Measurements from ENCODE around the gene HSDL1. TPM values are rescaled to one million over a fixed set of nuclear protein-coding genes. Genes with fewer than 3 reads are reported as not detected.
A peak's percentile ranks its signal among the peaks of the same experiment; 100 is the strongest.

Gene HSDL1
- total RNA-seq, 1 donor from 2014 or later = 22.9 TPM

DNA sequence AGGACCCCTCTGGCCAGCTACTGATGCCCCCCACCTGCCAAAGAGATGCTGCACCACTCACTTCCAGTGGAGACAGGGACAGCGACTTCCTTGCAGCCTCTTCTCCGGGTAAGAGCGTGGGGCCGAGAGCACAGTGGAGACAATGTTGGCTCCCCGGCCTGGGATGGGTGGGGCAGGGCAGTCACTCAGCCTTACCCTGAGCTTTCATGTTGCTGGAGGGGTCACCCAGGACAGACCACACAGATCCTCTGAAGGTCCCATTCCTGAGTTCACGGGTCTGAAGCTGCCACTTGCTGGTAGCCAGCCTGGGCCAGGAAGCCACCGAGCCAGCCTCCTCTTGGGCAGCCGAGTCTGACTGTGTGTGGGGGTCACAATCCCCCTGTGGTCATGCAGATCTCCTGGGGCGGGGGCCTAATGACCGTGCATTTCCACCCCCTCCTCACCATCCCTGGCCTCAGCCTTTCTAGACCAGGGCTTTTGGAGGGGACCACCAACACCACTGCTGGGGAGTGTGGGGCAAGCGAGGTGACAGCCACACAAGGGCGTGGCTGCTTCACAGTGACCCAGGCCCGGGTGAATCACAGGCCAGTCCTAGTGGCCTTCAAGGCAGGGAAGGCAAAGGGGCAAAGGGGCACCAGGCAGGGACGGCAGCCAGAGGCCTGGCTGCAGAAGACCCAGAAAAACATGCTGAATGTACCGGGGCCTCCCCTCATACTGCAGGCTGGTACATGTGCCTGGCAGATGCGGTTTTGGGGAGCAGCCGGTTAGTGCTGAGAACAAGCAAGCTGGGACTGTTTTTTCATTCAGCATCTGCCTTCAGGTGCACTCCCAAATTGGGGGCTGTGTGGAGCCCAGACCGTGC lies 31.4 kb upstream of the HSDL1 start:
- no peak for DNase-seq (ENCODE audit: low spot score)

DNA sequence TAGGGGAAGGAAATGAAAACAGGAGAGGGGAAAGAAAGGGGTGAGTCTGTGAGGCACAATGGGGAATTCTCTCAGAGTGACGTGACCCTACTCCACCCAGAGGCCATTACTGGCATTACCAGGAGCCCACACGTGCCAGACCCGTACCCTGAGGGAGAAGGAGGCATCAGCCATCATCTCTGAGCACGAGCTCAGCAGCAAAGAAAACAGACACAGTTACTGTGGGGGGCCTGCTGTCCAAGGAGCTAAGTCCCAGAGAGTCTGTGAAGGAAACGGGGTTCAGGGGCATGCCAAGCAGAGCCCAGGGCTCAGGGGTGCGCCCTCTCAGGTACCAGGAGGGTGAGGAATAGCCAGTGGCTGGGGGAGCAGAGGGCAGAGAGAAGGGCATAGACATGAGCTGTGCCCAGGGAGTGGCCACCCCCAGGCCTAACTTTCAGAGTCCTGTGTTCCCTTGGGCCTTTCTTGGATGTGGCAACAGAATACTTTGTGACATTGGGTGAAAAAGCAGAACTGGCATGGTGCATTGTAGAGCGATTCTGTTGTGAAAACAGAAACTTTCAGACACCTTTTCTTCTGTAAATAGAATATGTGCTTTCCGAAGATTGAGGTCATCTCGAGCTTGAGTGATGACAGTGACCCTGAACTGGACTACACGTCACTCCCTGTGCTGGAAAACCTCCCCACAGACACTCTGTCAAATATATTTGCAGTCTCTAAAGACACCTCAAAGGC lies 30.5 kb upstream of the HSDL1 start:
- peak; percentile 32 for DNase-seq (ENCODE audit: low spot score)

DNA sequence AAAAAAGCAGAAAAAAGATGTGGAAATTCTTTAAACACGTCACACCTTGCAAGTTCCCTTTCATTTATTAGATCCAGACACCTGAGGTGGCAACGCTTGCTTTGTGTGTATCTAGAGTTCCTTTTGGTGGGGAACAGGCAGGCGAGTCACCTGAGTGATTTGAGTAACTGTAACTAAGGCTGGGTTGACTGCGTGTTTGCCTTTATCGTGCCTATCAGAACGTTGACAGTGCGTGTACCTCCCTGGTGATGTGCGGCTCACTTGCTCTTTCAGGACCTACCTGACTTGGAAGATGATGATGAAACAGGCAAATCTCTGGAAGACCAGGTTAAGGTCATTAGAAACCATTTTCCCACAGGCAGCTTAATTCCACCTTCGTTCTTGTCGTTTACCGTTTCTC lies 29.4 kb upstream of the HSDL1 start:
- no peak for DNase-seq (ENCODE audit: low spot score)

DNA sequence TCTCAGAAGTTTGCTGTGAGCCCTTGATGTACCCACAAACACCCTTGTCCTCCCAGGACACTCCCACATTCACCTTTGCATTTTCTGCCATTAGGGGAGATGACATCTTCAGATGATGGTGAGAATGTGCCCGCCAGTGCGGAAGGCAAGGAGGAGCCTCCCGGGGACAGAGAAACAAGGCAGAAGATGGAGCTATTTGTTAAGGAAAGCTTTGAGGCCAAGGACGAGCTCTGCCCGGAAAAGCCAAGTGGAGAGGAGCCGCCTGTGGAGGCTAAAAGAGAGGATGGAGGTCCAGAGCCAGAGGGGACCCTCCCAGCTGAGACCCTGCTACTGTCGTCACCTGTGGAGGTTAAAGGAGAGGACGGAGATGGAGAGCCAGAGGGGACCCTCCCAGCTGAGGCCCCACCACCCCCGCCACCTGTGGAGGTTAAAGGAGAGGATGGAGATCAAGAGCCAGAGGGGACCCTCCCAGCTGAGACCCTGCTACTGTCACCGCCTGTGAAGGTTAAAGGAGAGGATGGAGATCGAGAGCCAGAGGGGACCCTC lies 24.9 kb upstream of the HSDL1 start:
- no peak for DNase-seq (ENCODE audit: low spot score)

DNA sequence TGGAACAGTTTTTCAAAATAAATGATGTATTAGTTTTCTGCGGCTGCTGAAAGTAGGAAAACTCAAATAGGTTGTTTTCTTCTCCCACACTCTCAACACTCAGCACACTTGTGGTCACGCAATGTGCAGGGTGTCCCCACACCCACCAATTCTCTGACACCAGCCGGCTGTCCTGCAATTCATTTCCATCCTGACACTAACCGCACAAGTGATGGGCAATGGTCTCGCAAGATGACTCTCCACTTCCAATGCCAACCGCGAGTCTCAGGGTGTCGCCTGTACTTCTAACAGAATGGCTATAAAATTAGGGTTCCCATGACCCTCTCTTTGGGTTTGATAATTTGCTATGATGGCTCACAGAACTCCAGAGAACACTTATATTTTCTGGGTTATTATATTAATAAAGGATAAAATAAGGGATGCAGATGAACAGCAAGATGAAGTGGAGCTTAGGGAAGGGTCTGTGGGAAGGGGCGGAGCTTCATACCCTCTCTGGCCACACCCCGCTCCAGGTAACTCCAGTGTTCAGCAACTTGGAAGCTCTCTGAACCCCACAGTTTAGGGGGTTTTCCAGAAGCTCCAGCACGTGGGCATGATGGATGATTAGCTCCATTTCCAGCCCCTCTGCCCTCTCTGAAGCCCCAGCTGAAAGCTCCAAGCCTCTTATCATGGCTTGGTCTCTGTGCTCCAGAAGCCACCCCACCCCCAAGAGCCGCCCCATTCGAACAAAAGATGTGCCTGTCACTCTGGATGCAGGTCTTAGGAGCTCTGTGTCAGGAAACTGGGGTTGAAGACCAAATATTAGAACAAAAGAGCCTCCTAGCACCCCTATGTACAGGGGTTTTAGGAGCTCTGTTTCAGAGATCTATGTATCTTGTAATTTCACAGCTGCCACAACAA lies 22.1 kb upstream of the HSDL1 start:
- no peak for DNase-seq (ENCODE audit: low spot score)

DNA sequence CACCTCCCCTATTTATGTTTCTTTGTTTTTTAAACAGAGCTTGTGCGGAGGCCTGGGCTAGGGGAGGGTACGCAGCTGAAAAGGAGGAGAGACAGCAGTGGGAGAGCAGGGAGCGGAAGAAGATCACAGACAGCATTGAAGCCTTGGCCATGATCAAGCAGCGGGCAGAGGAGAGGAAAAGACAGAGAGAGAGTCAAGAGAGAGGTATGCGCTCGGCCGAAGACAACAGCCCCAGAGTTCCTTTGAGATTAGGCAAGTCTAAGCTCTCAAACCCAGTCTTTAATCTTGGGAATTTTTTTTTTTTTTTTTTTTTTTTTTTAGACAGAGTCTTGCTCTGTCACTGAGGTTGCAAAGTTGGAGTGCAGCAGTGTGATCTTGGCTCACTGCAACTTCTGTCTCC lies 20.8 kb upstream of the HSDL1 start:
- DNase-seq (ENCODE audit: low spot score) = no peak

DNA sequence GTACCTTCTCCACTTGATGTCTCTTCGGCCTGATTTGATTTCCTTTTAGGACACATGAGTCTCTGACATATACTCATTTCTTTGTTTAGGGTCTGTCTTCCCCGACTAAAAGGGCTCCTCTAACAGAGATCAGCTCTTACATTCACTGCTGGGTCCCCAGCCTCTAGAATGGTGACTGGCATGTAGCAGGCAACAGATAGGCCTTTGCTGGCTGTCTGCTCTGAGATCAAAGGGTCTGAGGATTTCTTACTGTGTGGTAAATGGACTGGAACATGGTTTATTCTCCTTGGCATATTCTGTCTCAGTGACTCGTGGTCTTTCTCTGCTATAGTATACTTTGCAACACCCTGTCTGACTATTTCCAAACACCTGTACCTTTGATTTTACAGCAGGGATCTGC lies 16.8 kb upstream of the HSDL1 start:
- DNase-seq (ENCODE audit: low spot score) = no peak

DNA sequence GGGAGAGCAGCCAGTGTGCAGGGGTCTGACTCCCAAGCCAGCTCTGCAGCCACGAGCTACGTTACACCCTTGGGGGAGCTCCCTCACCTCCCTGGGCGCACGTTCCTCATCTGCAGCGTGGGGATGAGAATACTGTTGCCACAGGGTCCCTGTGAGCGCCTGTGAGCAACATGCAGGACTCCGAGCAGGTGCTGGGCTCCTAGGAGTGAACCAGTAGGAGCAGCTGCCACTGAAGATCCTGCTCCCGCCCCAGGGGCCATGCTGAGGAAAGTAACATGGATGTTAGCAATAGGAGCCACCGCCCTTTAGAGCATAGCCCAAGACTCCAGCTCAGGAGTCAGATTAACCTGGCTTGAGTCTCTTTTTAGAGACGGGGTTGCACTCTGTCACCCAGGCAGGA lies 16.1 kb upstream of the HSDL1 start:
- DNase-seq (ENCODE audit: low spot score) = no peak

DNA sequence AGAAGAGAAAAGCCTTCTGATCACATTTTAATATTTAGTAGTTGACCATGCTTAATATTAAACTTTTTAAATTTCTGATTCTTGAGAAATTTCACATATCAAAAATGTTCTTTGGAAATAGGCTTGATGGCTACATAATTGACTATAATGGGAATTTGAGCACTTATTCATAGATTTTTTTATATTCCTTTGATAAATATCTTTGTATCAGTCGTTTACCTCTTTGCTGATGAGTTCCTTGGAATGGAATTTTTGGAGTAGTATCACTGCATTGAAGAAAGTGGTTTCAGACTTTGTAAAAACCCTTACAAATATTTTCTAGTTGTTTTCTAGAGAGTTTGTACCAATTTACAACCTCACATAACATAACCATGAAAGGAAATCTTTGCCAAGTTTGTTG lies 14.8 kb upstream of the HSDL1 start:
- DNase-seq (ENCODE audit: low spot score) = no peak

DNA sequence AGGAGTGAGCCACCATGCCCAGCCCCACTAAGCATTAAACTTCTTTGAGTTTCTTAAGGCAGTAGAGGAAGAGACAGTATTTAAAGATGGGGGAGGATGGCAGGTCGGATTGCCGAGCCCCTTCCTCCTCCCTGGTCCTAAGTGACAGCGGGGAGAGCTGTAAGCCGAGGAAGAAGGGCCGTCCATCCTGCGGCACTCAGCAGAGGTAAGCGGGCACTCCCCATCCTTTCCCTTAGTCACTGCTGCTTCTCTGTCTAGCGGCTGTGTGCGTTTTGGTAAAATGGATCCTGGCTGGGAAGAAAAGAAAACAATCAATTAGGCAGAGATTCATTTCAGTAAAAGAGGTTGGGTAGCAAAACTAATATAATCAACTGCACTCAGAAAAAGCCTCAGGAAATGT lies 14.0 kb upstream of the HSDL1 start:
- no peak for DNase-seq (ENCODE audit: low spot score)

DNA sequence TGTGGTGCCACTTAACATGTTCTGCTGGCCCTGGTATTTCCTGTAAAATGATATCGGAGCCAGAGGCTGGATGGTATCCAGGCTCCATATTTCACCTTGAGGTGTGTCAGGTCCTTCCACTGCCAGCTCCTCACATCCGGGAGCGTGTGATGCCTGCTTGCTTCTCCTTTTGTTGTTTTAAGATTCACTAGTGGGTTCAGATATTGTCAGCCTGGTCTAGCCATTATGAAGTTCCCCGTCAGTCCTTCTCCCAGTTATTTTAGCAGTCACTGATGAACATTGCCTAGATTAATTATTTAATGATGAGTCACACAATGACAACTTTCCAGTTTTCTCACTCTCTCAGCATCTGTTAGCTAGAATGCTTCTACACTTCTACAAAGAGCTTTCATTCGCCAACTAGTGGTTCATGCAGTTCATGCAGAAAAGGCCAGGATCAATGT lies 11.4 kb upstream of the HSDL1 start:
- DNase-seq (ENCODE audit: low spot score) = no peak

DNA sequence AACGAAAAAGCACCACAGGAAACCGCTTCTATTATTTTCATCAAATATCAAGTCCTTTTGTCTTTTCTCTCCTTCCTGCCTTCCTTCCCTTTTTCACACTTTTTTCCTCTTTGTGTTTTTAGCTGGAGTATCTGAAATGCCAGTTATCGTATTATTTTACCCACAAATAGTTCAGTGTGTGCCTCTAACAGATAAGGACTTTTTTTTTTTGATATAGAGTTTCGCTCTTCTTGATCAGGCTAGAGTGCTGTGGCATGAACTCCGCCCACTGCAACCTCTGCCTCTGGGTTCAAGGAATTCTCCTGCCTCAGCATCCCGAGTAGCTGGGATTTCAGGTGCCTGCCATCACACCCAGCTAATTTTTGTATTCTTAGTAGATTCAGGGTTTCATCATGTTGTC lies 10.8 kb upstream of the HSDL1 start:
- no peak for DNase-seq (ENCODE audit: low spot score)

DNA sequence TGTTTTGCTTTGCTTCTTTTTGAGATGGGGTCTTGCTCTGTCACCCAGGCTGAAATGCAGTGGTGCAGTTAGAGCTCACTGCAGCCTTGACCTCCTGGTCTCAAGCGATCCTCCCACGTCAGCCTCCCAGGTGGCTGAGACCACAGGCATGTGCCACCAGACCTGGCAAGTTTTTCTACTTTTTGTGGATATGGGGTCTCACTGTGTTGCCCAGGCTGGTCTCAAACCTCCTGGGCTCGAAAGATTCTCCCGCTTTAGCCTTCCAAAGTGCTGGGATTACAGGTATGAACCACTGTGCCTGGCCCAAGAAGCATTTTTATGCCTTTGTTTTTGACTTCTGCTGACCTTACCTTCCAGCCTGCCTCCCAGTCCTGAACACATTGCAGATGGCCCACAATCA lies 10.2 kb upstream of the HSDL1 start:
- DNase-seq (ENCODE audit: low spot score) = no peak

DNA sequence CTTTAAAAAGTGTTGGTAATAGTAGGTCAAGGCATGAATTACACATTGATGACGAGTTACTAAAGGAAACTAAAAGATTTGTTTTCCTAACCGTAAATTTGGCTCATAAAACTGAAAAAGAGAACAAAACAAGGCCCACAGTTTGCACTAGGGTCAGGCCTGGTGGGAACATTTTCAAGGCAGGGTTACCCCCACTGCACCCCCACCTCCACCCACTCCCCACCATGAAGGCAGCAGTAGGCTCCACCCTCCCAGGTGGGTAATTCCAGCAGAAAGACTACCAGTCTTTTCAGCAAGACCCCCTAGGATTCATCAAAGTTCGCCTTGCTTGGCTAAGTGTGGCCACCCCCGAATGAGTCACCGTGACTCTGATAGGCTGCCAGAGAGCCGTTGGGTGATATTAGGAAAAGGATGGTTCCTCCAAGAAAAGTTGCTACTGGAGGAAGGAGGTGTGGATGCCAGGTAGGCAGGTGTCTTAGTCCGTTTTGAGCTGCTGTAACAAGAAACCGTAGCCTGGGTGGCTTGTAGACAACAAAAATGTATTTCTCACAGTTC lies 8.8 kb upstream of the HSDL1 start:
- DNase-seq (ENCODE audit: low spot score) = no peak

DNA sequence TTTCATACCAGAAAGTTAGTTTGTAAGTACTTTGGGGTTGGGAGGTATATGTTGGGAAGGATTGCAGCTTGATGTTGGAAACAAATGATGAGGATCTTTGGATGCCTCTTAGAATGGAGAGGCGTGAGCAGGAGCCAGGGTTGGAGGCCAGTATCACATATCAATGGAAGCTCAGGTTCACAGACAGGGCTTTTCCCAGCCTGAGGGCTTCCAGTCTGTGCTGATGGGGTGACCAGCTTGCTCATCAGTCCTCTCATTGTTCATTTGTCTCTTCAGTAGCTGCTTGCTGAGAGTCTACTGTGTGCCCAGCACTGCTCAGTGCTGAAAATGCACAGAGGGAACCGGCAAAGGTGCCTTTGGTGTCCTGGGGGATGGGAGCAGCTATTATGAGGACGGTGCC lies 5.9 kb upstream of the HSDL1 start:
- no peak for DNase-seq (ENCODE audit: low spot score)

DNA sequence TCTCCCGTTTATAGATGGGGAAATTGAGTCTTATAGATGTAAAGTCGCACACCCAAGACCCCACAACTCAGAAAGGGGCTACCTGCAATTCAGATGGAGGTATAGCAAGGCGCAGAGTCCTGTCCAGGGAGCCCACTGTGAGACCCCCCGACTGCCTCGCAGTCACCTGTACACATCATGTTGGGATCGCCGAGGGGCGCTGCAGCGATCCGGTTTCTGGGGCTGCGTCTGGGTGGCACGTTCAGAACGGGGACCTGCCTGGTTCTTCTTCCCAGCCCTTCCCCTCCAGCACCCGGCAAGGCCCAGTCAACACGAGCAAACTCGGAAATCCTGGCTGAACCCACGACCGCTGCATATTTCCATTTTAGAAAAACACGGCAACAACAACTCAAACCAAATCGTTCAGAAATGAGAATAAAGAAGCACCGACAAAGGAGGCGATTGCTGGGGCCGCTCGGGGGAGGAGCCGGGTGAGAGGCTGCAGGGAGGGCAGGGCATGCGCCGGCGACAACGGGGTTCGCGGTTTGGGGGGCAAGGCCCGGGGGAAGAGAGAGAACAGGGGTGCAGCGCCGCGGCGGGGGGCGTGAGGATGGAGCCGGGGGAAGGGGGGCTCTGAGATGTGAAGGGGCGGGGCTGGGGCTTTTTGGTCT lies 643 bp downstream of the HSDL1 start:
- DNase-seq (ENCODE audit: low spot score) = peak; percentile 32

DNA sequence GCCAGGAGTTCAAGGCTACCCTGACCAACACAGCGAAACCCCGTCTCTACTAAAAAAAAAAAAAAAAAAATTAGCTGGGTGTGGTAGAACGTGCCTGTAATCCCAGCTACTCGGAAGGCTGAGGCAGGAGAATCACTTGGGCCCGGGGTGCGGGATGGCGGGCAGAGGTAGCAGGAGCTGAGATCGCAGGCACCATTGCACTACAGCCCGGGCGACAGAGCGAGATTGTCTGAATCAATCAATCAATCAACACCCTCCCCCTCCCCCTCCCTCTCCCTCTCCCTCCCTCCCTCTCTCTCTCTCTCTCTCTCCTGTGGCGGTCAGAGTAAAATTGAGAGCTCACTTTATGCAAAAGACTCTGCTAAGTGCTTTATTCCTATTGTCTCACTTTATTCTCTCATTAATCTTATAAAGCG lies 1.2 kb downstream of the HSDL1 start:
- DNase-seq (ENCODE audit: low spot score) = no peak

DNA sequence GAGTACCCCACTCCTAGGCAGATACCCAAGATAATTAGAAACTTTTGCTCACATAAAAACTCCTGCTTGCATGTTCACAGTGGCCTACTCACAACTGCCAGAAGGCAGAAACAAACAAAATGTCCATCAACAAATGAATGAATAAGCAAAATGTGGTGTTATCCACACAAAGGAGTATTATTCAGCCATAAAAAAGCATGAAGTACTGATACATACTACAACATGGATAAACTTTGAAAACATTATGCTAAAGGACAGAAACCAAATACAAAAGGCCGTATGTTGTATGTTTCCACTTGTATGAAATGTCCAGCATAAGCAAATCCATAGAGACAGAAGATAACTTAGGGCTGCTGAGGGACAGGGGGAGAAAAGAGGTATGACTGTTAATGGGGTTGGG lies 1.9 kb downstream of the HSDL1 start:
- no peak for DNase-seq (ENCODE audit: low spot score)

DNA sequence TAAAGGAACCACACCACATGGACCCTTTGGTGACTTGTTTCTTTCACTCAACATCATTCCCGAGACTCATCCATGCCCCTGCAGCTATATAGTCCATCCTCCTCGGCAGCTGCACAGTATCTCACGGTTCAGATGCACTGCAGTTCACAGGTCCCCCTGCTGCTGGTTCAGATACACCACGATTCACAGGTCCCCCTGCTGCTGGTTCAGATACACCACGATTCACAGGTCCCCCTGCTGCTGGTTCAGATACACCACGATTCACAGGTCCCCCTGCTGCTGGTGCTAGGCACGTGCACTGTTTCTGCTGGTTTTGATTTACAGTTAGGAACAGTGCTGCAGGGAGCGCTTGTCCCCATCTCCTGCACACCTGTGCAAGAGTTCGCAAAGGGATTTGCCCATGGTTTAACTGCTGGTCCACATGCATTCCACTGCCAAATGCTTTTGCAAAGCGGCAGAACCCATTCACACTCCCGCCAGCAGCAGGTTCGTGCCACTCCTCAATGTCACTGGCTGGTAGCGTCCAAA lies 3.8 kb downstream of the HSDL1 start:
- DNase-seq (ENCODE audit: low spot score) = no peak

DNA sequence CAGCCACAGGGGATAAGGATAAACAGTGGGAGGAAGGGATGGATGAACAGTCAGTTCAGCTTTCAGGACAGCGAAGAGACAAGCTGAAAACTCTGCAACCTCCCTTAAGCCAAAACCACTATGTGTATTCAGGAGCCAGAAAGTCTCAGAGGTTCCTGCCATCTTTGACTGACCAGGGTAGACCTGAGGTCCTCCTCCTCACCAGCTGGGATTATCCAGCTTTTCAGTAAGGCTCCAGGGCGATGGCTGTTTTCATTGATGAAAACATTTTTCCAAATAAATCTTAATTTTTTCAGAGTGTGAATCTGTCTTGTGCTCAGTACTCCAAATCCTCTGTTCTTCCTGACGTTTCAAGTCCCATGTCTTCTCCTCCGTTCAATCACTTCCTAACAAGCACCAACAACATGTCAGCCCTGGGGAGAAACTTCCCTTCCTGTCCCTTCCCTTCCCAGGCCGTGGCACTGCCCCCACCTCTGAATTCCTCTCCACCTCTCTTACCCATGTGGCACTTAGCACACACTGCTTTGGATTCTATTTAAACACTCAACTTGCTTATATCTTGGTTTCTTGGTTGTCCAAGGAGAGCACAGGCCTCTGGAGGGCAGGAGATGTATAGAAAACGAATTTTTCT lies 5.2 kb downstream of the HSDL1 start:
- no peak for DNase-seq (ENCODE audit: low spot score)

Data from umbilical cord (tissue), 2 donors.